Chondrocyte (in vitro differentiated cells): Measurements from ENCODE around the gene ZNF397. TPM values are rescaled to one million over a fixed set of nuclear protein-coding genes. Genes with fewer than 3 reads are reported as not detected.

ENCODE experiments used
- DNase-seq: peaks from one replicate; pipeline ENCODE4 v3.0.0; 2021; ENCODE audit warnings: mixed read lengths, low spot score
- H3K27ac Mint-ChIP-seq: one replicate; pipeline ENCODE4 v1.8.0; 2021; ENCODE audit warnings: mild to moderate bottlenecking, moderate library complexity, mixed read lengths; ENCODE audit not compliant: unreplicated experiment
- H3K27me3 Mint-ChIP-seq: 2 replicates; pipeline ENCODE4 v1.8.0; 2021; ENCODE audit warnings: low read depth, mixed read lengths
- H3K36me3 Mint-ChIP-seq: 2 replicates; pipeline ENCODE4 v1.8.0; 2021; ENCODE audit warnings: low read depth, mixed read lengths
- H3K4me1 Mint-ChIP-seq: 2 replicates; pipeline ENCODE4 v1.8.0; 2021; ENCODE audit warnings: low read depth, mild to moderate bottlenecking, mixed read lengths
- H3K4me3 Mint-ChIP-seq: one replicate; pipeline ENCODE4 v1.8.0; 2021; ENCODE audit warnings: mild to moderate bottlenecking, moderate library complexity, mixed read lengths; ENCODE audit not compliant: unreplicated experiment
- H3K9me3 Mint-ChIP-seq: 2 replicates; pipeline ENCODE4 v1.8.0; 2021; ENCODE audit warnings: low read depth, mixed read lengths
- CTCF ChIP-seq: fragments of 200-600 bp; sonication (generic); IDR thresholded peaks from 2 replicates; pipeline ENCODE4 v1.5.0; 2021; ENCODE audit warnings: antibody characterized with exemption, mild to moderate bottlenecking, moderate library complexity
- total RNA-seq: library from RNA; stranded (reverse); gene quantifications from 3 replicates; pipeline ENCODE4 v1.2.1, GENCODE V29; 2021

Gene ZNF397
- total RNA-seq, 1 donor from 2014 or later = 12.1 TPM

- H3K27ac Mint-ChIP-seq = no peak overlapping the region
- peaks cover 17% of the 10 kb centered on the region for H3K36me3 Mint-ChIP-seq
- peaks cover 31% of the 10 kb centered on the region for H3K9me3 Mint-ChIP-seq
- H3K4me1 Mint-ChIP-seq = no peaks in the 10 kb centered on the region
- no peak overlapping the region for H3K4me3 Mint-ChIP-seq
- no peaks in the 10 kb centered on the region for H3K27me3 Mint-ChIP-seq
- DNase-seq = no peak
- TF ChIP-seq CTCF = no peak
Observed at GRCh38 chr18:35271656-35272055, 30.8 kb downstream of the ZNF397 start.

GRCh38 chr18:35276267-35276666 lies 35.4 kb downstream of the ZNF397 start:
- H3K4me3 Mint-ChIP-seq = no peak overlapping the region
- DNase-seq = no peak
- H3K27me3 Mint-ChIP-seq = no peaks in the 10 kb centered on the region
- peaks cover 34% of the 10 kb centered on the region for H3K9me3 Mint-ChIP-seq
- H3K27ac Mint-ChIP-seq = no peak overlapping the region
- H3K4me1 Mint-ChIP-seq = no peaks in the 10 kb centered on the region
- no peak for TF ChIP-seq CTCF
- peaks cover 13% of the 10 kb centered on the region for H3K36me3 Mint-ChIP-seq

- Mint-ChIP-seq H3K27ac (no peak overlapping the region), H3K4me1 (peaks cover 2% of the 10 kb centered on the region), H3K4me3 (no peak overlapping the region), H3K36me3 (peaks cover 13% of the 10 kb centered on the region), H3K9me3 (peaks cover 37% of the 10 kb centered on the region), H3K27me3 (no peaks in the 10 kb centered on the region)
- DNase-seq = no peak
- no peak for TF ChIP-seq CTCF
Observed at GRCh38 chr18:35277633-35278032, 36.8 kb downstream of the ZNF397 start.

- Mint-ChIP-seq H3K9me3 (peaks cover 33% of the 10 kb centered on the region), H3K4me1 (peaks cover 4% of the 10 kb centered on the region), H3K36me3 (peaks cover 11% of the 10 kb centered on the region), H3K27ac (no peak overlapping the region), H3K27me3 (no peaks in the 10 kb centered on the region), H3K4me3 (no peak overlapping the region)
- DNase-seq = no peak
- TF ChIP-seq CTCF = no peak
Observed at GRCh38 chr18:35278085-35278484, 37.3 kb downstream of the ZNF397 start.

GRCh38 chr18:35278969-35279368 lies 38.1 kb downstream of the ZNF397 start:
- TF ChIP-seq CTCF = no peak
- Mint-ChIP-seq H3K27ac (no peak overlapping the region), H3K9me3 (peaks cover 31% of the 10 kb centered on the region), H3K4me3 (no peak overlapping the region), H3K36me3 (peaks cover 10% of the 10 kb centered on the region), H3K27me3 (no peaks in the 10 kb centered on the region), H3K4me1 (peaks cover 4% of the 10 kb centered on the region)
- DNase-seq = no peak
